ENCODE data around the gene ZNF592.
"Not testable (repeated sequence)": the region's sequence is repeated elsewhere in the genome, so short reads cannot be mapped to it uniquely, and the experiment has no call there.

GRCh38 chr15:84735480-84736061 is 12.8 kb upstream of the ZNF592 start:
- not testable (repeated sequence) for TF ChIP-seq CTCF (IDR thresholded peaks at IDR 0.05; ENCODE audit: poor library complexity); EZH2 (IDR thresholded peaks at IDR 0.05; ENCODE audit: borderline replicate concordance); EZH2phosphoT487 (IDR thresholded peaks at IDR 0.05; ENCODE audit: low read depth, severe bottlenecking, unreplicated experiment)

Data from hepatocyte (in vitro differentiated cells).